Endodermal cell (in vitro differentiated cells): ENCODE results near the gene KIF25. TPM values are rescaled to one million over a fixed set of nuclear protein-coding genes. Genes with fewer than 3 reads are reported as not detected.

ENCODE experiments used
- DNase-seq: peaks from one replicate; pipeline ENCODE4 v3.0.0-alpha.2; 2017
- H3K27ac ChIP-seq: 2 replicates; pipeline ENCODE4 v1.5.1; 2013; ENCODE audit warnings: mild to moderate bottlenecking, low read depth, low read length, moderate library complexity
- H3K27me3 ChIP-seq: 2 replicates; pipeline ENCODE4 v1.6.1; 2013; ENCODE audit warnings: mild to moderate bottlenecking, low read length, moderate library complexity; ENCODE audit not compliant: insufficient read depth, control insufficient read depth, poor library complexity, severe bottlenecking
- H3K36me3 ChIP-seq: 2 replicates; pipeline ENCODE4 v1.7.0; 2013; ENCODE audit warnings: mild to moderate bottlenecking, low read length, moderate library complexity; ENCODE audit not compliant: control insufficient read depth, insufficient read depth
- H3K4me1 ChIP-seq: one replicate; pipeline ENCODE4 v1.7.0; 2013; ENCODE audit warnings: low read length; ENCODE audit not compliant: control insufficient read depth, insufficient read depth
- H3K4me3 ChIP-seq: 2 replicates; pipeline ENCODE4 v1.5.1; 2013; ENCODE audit warnings: mild to moderate bottlenecking, low read length, moderate library complexity
- H3K9ac ChIP-seq: 2 replicates; pipeline ENCODE4 v1.6.1; 2013; ENCODE audit warnings: mild to moderate bottlenecking, low read length, moderate library complexity; ENCODE audit not compliant: poor library complexity, severe bottlenecking; ENCODE audit errors: extremely low read depth
- H3K9me3 ChIP-seq: 2 replicates; pipeline ENCODE4 v1.6.1; 2013; ENCODE audit warnings: mild to moderate bottlenecking, low read length, moderate library complexity; ENCODE audit not compliant: control insufficient read depth
- H3K27ac Mint-ChIP-seq: 2 replicates; pipeline ENCODE4 v1.8.0; 2020; ENCODE audit warnings: mixed read lengths
- H3K27me3 Mint-ChIP-seq: 2 replicates; pipeline ENCODE4 v1.8.0; 2021; ENCODE audit warnings: mild to moderate bottlenecking, mixed read lengths; ENCODE audit not compliant: insufficient read depth
- H3K36me3 Mint-ChIP-seq: 2 replicates; pipeline ENCODE4 v1.8.0; 2020; ENCODE audit warnings: low read depth, mixed read lengths
- H3K4me1 Mint-ChIP-seq: 2 replicates; pipeline ENCODE4 v1.8.0; 2020; ENCODE audit warnings: mixed read lengths
- H3K4me3 Mint-ChIP-seq: 2 replicates; pipeline ENCODE4 v1.8.0; 2020; ENCODE audit warnings: mild to moderate bottlenecking, moderate library complexity, mixed read lengths
- H3K9me3 Mint-ChIP-seq: 2 replicates; pipeline ENCODE4 v1.8.0; 2020; ENCODE audit warnings: mild to moderate bottlenecking, mixed read lengths
- WGBS, 2 experiments: methylation state at CpG; one replicate each; pipeline versions ENCODE4 v1.1.5 to v1.1.7; 2013; ENCODE audit warnings: missing lambda C conversion rate in 2 of 2, mixed read lengths in 1 of 2; ENCODE audit not compliant: insufficient coverage in 1 of 2, insufficient read length in 1 of 2; 5-methylcytosine and 5-hydroxymethylcytosine counted together
- total RNA-seq, 2 donors: library from RNA; stranded (reverse); fragmentation: NEBNext Ultra II Directional in 1 of 2; extraction: Animal tissue kit (Norgen Biotek cat#: 25700) in 1 of 2; gene quantifications; 2 replicates in 1 of 2; 3 replicates in 1 of 2; pipeline ENCODE4 v1.2.1, GENCODE V29; 2021
- TF ChIP-seq, protein P1 (sequence below): fragments of 200-600 bp; sonication (generic); conservative IDR thresholded peaks from 2 replicates; pipeline ENCODE4 v1.5.0; 2021; ENCODE audit warnings: antibody characterized with exemption, mild to moderate bottlenecking

The KIF25 gene
- total RNA-seq, 2 donors from 2014 or later = 1.3 TPM; not detected in 1

DNA sequence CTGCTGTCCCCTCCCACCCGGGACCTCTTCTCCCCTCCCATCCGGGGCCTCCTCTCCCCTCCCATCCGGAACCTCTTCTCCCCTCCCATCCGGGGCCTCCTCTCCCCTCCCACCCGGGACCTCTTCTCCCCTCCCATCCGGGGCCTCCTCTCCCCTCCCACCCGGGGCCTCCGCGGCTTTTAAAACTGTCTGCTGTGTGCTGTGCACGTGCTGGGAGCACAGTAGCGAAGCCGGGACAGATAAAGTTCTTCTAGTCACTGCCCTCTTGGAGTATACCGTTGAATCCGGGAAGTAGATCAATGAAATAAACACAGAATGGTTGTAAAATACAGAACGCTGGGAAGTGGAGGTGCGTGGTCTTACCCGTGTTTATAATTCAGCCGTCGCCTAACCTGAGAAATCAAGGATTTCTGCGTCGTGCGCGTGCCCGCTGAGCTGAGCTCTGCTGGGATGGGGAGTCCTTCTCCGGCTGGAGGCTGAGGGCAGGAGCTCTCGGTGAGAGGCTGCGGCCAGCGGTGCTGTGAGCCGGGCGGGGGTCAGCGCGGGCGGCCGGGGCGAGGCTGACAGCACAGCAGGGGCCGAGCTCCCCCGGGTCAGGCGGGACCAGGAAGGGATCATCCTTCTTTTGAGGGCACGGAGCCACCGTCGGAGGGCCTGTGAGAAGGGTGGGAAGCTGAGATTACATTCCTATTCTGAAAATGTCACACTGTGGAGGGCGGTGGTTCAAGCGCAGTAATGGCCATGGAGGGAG is 19.6 kb upstream of the KIF25 start:
- 95 to 97% methylated on average over 32 to 43 of the region's 43 CpGs for WGBS, 2 experiments
- peaks cover 26% of the 10 kb centered on the region for H3K4me1 Mint-ChIP-seq

DNA sequence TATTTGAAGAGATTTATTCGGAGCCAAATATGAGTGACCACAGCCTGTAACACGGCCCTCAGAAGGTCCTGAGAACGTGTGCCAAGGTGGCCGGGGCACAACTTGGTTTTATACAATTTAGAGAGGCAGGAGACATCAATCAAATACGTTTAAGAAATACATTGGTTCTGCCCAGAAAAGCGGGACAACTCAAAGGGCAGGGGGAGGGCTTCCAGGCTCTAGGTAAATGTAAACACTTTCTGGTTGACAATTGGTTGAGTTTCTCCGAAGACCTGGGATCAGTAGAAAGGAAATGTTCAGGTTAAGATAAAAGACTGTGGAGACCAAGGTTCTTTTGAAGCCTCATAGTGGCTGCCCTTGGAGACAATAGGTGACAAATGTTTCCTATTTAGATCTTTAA is 18.9 kb upstream of the KIF25 start:
- H3K27ac Mint-ChIP-seq = peak overlapping the region; percentile 48
- H3K27ac ChIP-seq = no peak overlapping the region
- peak; percentile 65 for DNase-seq
- peaks cover 19% of the 10 kb centered on the region for H3K4me1 Mint-ChIP-seq
- H3K27me3 ChIP-seq = no peaks in the 10 kb centered on the region
- H3K27me3 Mint-ChIP-seq = no peaks in the 10 kb centered on the region
- H3K9me3 Mint-ChIP-seq = peaks cover 38% of the 10 kb centered on the region
- TF ChIP-seq, protein P1, sequence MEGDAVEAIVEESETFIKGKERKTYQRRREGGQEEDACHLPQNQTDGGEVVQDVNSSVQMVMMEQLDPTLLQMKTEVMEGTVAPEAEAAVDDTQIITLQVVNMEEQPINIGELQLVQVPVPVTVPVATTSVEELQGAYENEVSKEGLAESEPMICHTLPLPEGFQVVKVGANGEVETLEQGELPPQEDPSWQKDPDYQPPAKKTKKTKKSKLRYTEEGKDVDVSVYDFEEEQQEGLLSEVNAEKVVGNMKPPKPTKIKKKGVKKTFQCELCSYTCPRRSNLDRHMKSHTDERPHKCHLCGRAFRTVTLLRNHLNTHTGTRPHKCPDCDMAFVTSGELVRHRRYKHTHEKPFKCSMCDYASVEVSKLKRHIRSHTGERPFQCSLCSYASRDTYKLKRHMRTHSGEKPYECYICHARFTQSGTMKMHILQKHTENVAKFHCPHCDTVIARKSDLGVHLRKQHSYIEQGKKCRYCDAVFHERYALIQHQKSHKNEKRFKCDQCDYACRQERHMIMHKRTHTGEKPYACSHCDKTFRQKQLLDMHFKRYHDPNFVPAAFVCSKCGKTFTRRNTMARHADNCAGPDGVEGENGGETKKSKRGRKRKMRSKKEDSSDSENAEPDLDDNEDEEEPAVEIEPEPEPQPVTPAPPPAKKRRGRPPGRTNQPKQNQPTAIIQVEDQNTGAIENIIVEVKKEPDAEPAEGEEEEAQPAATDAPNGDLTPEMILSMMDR = no peak
- no peak overlapping the region for H3K9ac ChIP-seq
- no peak overlapping the region for H3K4me3 Mint-ChIP-seq
- H3K4me3 ChIP-seq = peak overlapping the region; percentile 59
- WGBS, 2 experiments = 70 to 82% methylated on average over 7 of the region's 7 CpGs
- H3K36me3 ChIP-seq = no peaks in the 10 kb centered on the region
- H3K36me3 Mint-ChIP-seq = peaks cover 16% of the 10 kb centered on the region
- H3K9me3 ChIP-seq = peaks cover 37% of the 10 kb centered on the region
- peaks cover 13% of the 10 kb centered on the region for H3K4me1 ChIP-seq

More for the DNA sequence above, 19.6 kb upstream of the KIF25 start:
- DNase-seq = no peak
- H3K9me3 Mint-ChIP-seq = peaks cover 38% of the 10 kb centered on the region
- no peak overlapping the region for H3K9ac ChIP-seq
- peaks cover 16% of the 10 kb centered on the region for H3K36me3 Mint-ChIP-seq
- H3K4me3 Mint-ChIP-seq = no peak overlapping the region
- TF ChIP-seq, protein P1 = no peak
- no peaks in the 10 kb centered on the region for H3K36me3 ChIP-seq
- peaks cover 13% of the 10 kb centered on the region for H3K4me1 ChIP-seq
- H3K27ac ChIP-seq = no peak overlapping the region
- H3K27me3 ChIP-seq = no peaks in the 10 kb centered on the region
- H3K9me3 ChIP-seq = peaks cover 32% of the 10 kb centered on the region
- peak overlapping the region; percentile 49 for H3K4me3 ChIP-seq
- no peak overlapping the region for H3K27ac Mint-ChIP-seq
- no peaks in the 10 kb centered on the region for H3K27me3 Mint-ChIP-seq

DNA sequence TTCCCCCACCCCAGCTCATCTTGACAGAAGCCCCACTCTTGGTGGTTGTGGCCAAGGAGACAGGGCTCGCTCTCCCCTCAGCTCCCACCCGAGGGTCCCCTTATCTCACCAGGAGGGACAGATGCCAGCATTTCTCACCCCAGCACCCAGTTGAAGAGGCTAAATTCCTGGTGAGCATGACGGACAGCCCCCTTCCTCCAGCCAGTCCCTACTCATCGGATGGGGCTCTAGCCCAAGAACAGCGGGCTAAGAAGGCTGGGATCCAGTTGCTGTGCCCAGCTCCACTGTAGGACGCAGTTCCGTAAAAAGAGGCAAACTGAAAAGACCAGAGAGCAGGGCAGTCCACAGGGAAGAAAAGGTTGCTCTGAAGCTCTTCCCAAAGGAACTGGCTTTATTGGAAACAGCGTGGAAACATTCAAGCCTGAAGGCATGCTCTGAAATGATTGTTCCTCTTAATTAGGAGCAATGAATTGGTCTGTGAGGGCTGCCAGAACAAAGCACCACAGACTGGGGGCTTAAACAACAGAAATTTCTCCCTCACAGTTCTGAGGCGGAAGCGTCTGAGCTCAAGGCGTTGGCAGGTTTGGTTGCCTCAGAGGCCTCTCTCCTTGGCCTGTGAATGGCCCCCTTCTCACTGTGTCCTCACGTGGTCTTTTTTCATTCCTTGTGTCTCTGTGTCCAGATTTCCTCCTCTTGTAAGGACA is 17.9 kb upstream of the KIF25 start:
- Mint-ChIP-seq H3K27ac (no peak overlapping the region), H3K4me3 (no peak overlapping the region), H3K27me3 (no peaks in the 10 kb centered on the region), H3K36me3 (peaks cover 16% of the 10 kb centered on the region), H3K4me1 (peaks cover 14% of the 10 kb centered on the region), H3K9me3 (peaks cover 40% of the 10 kb centered on the region)
- H3K4me3 ChIP-seq = peak overlapping the region; percentile 59
- H3K27me3 ChIP-seq = no peaks in the 10 kb centered on the region
- peaks cover 47% of the 10 kb centered on the region for H3K9me3 ChIP-seq
- peak overlapping the region; percentile 18 for H3K9ac ChIP-seq
- H3K4me1 ChIP-seq = peaks cover 13% of the 10 kb centered on the region
- H3K36me3 ChIP-seq = no peaks in the 10 kb centered on the region
- DNase-seq = no peak
- 89 to 90% methylated on average over 7 to 12 of the region's 12 CpGs for WGBS, 2 experiments
- H3K27ac ChIP-seq = peak overlapping the region; percentile 69
- TF ChIP-seq, protein P1 = no peak
